GM23248 (cell line): ENCODE data around the gene HMG20A. TPM values are rescaled to one million over a fixed set of nuclear protein-coding genes. Genes with fewer than 3 reads are reported as not detected.

Experiments used
- DNase-seq: peaks from one replicate; pipeline ENCODE4 v3.0.0-alpha.2; 2015
- H2AFZ ChIP-seq: fragments of 200-600 bp; sonication (generic); 2 replicates; pipeline ENCODE4 v1.6.1; 2016; ENCODE audit warnings: antibody characterized with exemption
- H3F3A ChIP-seq: fragments of 200-600 bp; sonication (generic); 2 replicates; pipeline ENCODE4 v1.6.1; 2016; ENCODE audit warnings: mild to moderate bottlenecking, antibody characterized with exemption, mixed run types; ENCODE audit not compliant: insufficient read depth
- H3K27ac ChIP-seq: fragments of 200-600 bp; sonication (generic); 2 replicates; pipeline ENCODE4 v1.5.1; 2016; ENCODE audit warnings: mild to moderate bottlenecking
- H3K27me3 ChIP-seq: fragments of 200-600 bp; sonication (generic); replicated peaks from 2 replicates; pipeline ENCODE4 v1.6.1; 2016; ENCODE audit warnings: mild to moderate bottlenecking; ENCODE audit not compliant: insufficient read depth
- H3K36me3 ChIP-seq: fragments of 200-600 bp; sonication (generic); 2 replicates; pipeline ENCODE4 v1.6.1; 2016; ENCODE audit warnings: low read depth, mild to moderate bottlenecking
- H3K4me1 ChIP-seq: fragments of 200-600 bp; sonication (generic); 2 replicates; pipeline ENCODE4 v1.6.1; 2016; ENCODE audit warnings: mild to moderate bottlenecking; ENCODE audit not compliant: insufficient read depth
- H3K4me2 ChIP-seq: fragments of 200-600 bp; sonication (generic); one replicate; pipeline ENCODE4 v1.6.1; 2016; ENCODE audit warnings: mild to moderate bottlenecking; ENCODE audit not compliant: unreplicated experiment
- H3K4me3 ChIP-seq: fragments of 200-600 bp; sonication (generic); 2 replicates; pipeline ENCODE4 v1.5.1; 2016; ENCODE audit warnings: mild to moderate bottlenecking
- H3K79me2 ChIP-seq: fragments of 200-600 bp; sonication (generic); 2 replicates; pipeline ENCODE4 v1.6.1; 2016; ENCODE audit warnings: mild to moderate bottlenecking; ENCODE audit not compliant: insufficient read depth
- H3K9ac ChIP-seq: fragments of 200-600 bp; sonication (generic); 2 replicates; pipeline ENCODE4 v1.6.1; 2016; ENCODE audit warnings: mild to moderate bottlenecking
- H3K9me2 ChIP-seq: fragments of 200-600 bp; sonication (generic); 2 replicates; pipeline ENCODE4 v1.6.1; 2016; ENCODE audit warnings: mixed run types, mild to moderate bottlenecking, moderate library complexity; ENCODE audit not compliant: insufficient read depth
- H3K9me3 ChIP-seq: fragments of 200-600 bp; sonication (generic); one replicate; pipeline ENCODE4 v1.6.1; 2017; ENCODE audit warnings: low read depth
- H4K20me1 ChIP-seq: fragments of 200-600 bp; sonication (generic); 2 replicates; pipeline ENCODE4 v1.6.0; 2016; ENCODE audit not compliant: insufficient read depth
- EZH2 ChIP-seq: fragments of 200-600 bp; sonication (generic); IDR thresholded peaks from 2 replicates; pipeline ENCODE4 v1.6.1; 2018; ENCODE audit warnings: antibody characterized with exemption, mild to moderate bottlenecking; ENCODE audit not compliant: insufficient read depth, poor library complexity, severe bottlenecking
- EZH2phosphoT487 ChIP-seq: fragments of 200-600 bp; sonication (generic); IDR thresholded peaks from 2 replicates; pipeline ENCODE4 v1.6.1; 2018; ENCODE audit warnings: antibody characterized with exemption, moderate library complexity, mild to moderate bottlenecking, low read depth; ENCODE audit not compliant: insufficient read depth
- WGBS, 2 experiments: methylation state at CpG; one replicate each; pipeline ENCODE4 v1.1.6; 2015 to 2017; ENCODE audit warnings: low lambda C conversion rate in 2 of 2, low coverage in 1 of 2; ENCODE audit errors: missing lambda C conversion rate in 2 of 2; 5-methylcytosine and 5-hydroxymethylcytosine counted together
- in situ Hi-C: fragments of 300-500 bp; cut with MboI; formaldehyde crosslinking; loops from 2 replicates; pipeline ENCODE4 v1.15.0; 2020
- polyA plus RNA-seq: library from polyadenylated mRNA; unstranded; fragments of >200 nt; fragmentation: Nextera tagmentation; extraction: Ambion mirVana; gene quantifications from 2 replicates; pipeline ENCODE4 v1.2.1, GENCODE V29; 2016
- total RNA-seq: library from RNA; depleted of rRNA; stranded (reverse); fragments of >200 nt; shearing (Covaris generic); gene quantifications from 2 replicates; pipeline ENCODE4 v1.2.3, GENCODE V29; 2014

HMG20A gene
- total and polyA plus RNA-seq, 2 experiments from 2014 or later: 15.1 to 25.1 TPM

- H3K36me3 ChIP-seq: no peaks in the 10 kb centered on the region
- H3K9me2 ChIP-seq: no peaks in the 10 kb centered on the region
- TF ChIP-seq EZH2 (no peak), EZH2phosphoT487 (no peak)
- H3K4me1 ChIP-seq: no peaks in the 10 kb centered on the region
- H3K4me2 ChIP-seq: no peak overlapping the region
- no peak overlapping the region for H3K9ac ChIP-seq
- DNase-seq: no peak
- no peak overlapping the region for H3K4me3 ChIP-seq
- H3K79me2 ChIP-seq: no peaks in the 10 kb centered on the region
- H3K27me3 ChIP-seq: no peaks in the 10 kb centered on the region
- H2AFZ ChIP-seq: no peak overlapping the region
- H3F3A ChIP-seq: no peaks in the 10 kb centered on the region
- H3K27ac ChIP-seq: no peak overlapping the region
- in situ Hi-C loops: loop anchor here (10.0 kb wide), 1 partner anchor 416 kb away; no protein-coding TSS in a partner anchor
- 73 to 79% methylated on average over 7 of the region's 7 CpGs for WGBS, 2 experiments
- H4K20me1 ChIP-seq: no peaks in the 10 kb centered on the region
- H3K9me3 ChIP-seq: no peaks in the 10 kb centered on the region
Observed at GRCh38 chr15:77530576-77530975, 109.9 kb downstream of the HMG20A start.

DNA sequence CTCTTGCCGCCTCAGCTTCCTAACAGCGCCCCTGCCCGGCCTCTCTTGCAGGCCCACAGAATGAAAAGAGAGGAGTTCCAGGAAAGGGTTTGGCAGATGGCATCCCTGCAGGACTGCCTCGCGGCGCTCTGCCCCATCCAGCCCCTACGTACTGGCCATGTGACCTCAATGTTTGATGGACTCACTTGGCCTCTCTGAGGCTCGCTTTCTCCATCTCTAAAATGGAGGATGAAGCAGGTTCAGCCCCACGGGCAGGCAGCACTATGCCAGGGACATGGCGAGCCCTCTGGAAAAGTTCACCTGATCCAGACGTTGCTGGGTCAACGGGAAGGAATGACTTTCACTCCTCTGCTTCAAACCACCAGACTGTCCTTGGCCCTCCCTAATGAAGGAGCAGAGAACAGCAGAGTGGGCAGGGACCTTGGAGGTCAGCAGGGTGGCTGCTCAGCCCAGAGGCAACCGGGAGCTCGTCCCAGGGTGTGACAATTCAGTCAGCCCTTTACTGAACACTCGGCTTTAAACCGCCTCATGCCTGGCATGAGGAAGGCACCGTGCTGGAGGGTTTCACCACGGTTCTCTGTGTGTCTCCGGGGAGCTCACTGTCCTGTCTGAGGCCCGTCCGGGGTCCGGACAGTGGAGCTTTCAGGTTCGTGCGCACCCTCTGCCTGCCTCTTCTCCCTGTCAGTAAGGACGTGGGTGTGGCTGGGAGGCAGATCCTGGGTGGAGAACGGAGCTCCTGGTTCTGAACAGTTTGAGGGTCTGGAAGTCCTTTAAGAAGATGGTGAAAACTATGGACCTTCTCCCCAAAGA is 110.7 kb downstream of the HMG20A start:
- in situ Hi-C loops: loop anchor here (10.0 kb wide), 1 partner anchor 417 kb away; no protein-coding TSS in a partner anchor
- no peak overlapping the region for H3K4me2 ChIP-seq

DNA sequence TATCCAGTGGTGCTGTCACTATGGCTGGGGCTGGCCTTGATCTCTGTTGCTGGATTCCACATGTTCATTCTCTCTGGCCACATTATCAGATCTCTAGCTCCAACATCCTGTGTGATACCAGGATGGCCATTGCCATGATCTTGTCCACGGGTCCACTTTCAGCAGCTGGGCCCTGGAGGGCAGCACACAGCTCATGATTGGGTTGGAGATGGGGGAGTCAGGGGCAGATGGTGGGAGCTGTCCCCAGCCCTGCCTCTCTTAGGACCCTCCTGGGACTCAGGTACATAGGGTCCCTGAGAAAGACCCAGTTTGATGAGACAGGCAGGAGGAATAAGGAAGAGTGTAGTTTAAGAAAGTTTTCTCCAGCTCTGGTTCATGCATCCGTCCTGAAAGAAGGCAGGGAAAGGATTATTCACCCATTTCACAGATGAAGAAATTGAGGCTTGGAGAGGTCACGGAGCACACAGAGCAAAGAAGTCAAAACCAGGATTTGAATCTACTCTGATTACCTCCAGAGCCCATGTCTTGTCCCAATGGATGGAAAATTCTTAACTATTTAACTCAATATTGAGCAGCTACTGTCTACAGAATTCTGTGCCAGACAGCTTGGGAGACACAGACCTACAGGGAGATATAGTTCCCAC is 111.5 kb downstream of the HMG20A start:
- H2AFZ ChIP-seq: no peak overlapping the region
- H3K4me1 ChIP-seq: no peaks in the 10 kb centered on the region
- no peak overlapping the region for H3K4me3 ChIP-seq
- H4K20me1 ChIP-seq: no peaks in the 10 kb centered on the region
- H3K36me3 ChIP-seq: no peaks in the 10 kb centered on the region
- TF ChIP-seq EZH2phosphoT487 (no peak), EZH2 (no peak)
- in situ Hi-C loops: loop anchor here (10.0 kb wide), 1 partner anchor 417 kb away; no protein-coding TSS in a partner anchor
- H3K27ac ChIP-seq: no peak overlapping the region
- no peak for DNase-seq
- no peaks in the 10 kb centered on the region for H3K9me2 ChIP-seq
- no peak overlapping the region for H3K4me2 ChIP-seq
- H3K79me2 ChIP-seq: no peaks in the 10 kb centered on the region
- no peaks in the 10 kb centered on the region for H3K9me3 ChIP-seq
- WGBS, 2 experiments: 72 to 84% methylated on average over 3 of the region's 3 CpGs
- no peak overlapping the region for H3K9ac ChIP-seq
- H3K27me3 ChIP-seq: no peaks in the 10 kb centered on the region
- no peaks in the 10 kb centered on the region for H3F3A ChIP-seq

More for the DNA sequence above, 110.7 kb downstream of the HMG20A start:
- no peaks in the 10 kb centered on the region for H3K79me2 ChIP-seq
- H3K36me3 ChIP-seq: no peaks in the 10 kb centered on the region
- H3K9me2 ChIP-seq: no peaks in the 10 kb centered on the region
- H3K27me3 ChIP-seq: no peaks in the 10 kb centered on the region
- WGBS, 2 experiments: 82 to 83% methylated on average over 24 to 26 of the region's 26 CpGs
- TF ChIP-seq EZH2: no peak
- TF ChIP-seq EZH2phosphoT487: no peak
- no peak overlapping the region for H3K9ac ChIP-seq
- no peak overlapping the region for H2AFZ ChIP-seq
- H3F3A ChIP-seq: no peaks in the 10 kb centered on the region
- no peak overlapping the region for H3K4me3 ChIP-seq
- no peaks in the 10 kb centered on the region for H4K20me1 ChIP-seq
- no peak overlapping the region for H3K27ac ChIP-seq
- no peaks in the 10 kb centered on the region for H3K4me1 ChIP-seq
- no peaks in the 10 kb centered on the region for H3K9me3 ChIP-seq
- DNase-seq: no peak

DNA sequence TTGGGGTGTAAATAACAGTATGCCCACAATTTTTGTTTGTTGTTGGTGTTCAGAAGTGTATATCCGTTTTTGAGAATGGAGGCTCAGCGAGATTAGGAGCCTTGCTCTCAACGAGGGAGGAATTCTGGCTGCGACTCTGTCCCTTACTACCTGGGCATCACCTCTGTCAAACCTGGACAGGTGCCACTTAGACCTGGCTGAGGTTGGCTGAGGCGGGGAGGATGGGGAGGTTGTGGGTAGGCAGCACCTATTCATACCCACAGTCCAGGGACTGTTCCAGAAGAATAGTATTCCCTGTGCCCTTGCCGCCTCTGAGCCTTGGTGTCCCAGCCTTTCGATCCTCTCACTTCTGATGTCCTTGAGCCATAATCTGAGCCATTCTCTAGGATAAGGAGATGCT is 112.2 kb downstream of the HMG20A start:
- Histone ChIP-seq H3K27ac (no peak overlapping the region), H3K36me3 (no peaks in the 10 kb centered on the region), H3K4me1 (no peaks in the 10 kb centered on the region), H3K9ac (no peak overlapping the region), H3F3A (no peaks in the 10 kb centered on the region), H3K27me3 (no peaks in the 10 kb centered on the region), H3K9me2 (no peaks in the 10 kb centered on the region), H3K4me3 (no peak overlapping the region), H3K4me2 (no peak overlapping the region), H3K9me3 (no peaks in the 10 kb centered on the region), H3K79me2 (no peaks in the 10 kb centered on the region), H4K20me1 (no peaks in the 10 kb centered on the region), H2AFZ (no peak overlapping the region)
- TF ChIP-seq EZH2phosphoT487 (no peak), EZH2 (no peak)
- DNase-seq: no peak
- WGBS, 2 experiments: 65 to 70% methylated on average over 7 of the region's 7 CpGs
- in situ Hi-C loops: loop anchor here (10.0 kb wide), 1 partner anchor 418 kb away; no protein-coding TSS in a partner anchor
